Measurements from ENCODE around the gene METRN. TPM values are rescaled to one million over a fixed set of nuclear protein-coding genes. Genes with fewer than 3 reads are reported as not detected.

The METRN gene
- total RNA-seq, 2 donors from 2014 or later = 36.6 to 71.9 TPM

DNA sequence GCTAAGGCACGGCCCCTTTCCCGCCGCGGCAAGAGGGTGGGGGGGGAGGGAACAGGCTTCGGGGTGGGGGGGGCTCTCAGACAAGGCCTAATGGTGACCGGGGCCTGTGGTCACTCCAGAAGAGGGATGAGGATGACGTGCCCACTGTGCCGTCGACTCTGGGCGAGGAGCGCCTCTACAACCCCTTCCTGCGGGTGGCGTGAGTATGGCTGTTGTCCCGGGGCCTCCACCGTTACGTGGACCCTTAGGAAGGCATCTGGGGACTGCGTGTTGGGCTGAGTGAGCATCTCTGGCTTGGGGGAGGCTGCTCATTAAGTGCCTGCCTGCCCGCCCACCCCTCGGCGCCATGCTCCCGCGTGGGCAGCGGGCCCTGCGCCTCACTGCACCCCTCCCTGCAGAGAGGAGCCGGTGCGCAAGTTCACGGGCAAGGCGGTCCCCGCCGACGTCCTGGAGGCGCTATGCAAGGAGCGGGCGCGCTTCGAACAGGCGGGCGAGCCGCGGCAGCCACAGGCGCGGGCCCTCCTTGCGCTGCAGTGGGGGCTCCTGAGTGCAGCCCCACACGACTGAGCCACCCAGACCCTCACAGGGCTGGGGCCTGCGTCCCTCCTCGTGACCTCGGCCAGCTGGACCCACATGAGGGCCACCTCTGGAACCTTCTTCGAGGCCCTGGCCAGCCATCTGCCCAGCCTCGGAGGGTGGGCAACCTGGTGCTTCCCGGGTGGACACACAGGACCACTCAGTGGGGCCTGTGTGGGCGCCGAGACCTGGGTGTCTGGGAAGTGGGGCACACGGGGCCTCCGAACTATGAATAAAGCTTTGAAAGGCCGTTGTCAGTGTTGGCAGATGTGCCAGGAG lies 14.2 kb downstream of the METRN start:
- whole genome bisulfite sequencing, 2 donors = 52 to 64% methylated on average over 31 to 49 of the region's 55 CpGs
- peaks cover 0 to 7% of the 10 kb centered on the region in 2 donors for H3K27me3 ChIP-seq

DNA sequence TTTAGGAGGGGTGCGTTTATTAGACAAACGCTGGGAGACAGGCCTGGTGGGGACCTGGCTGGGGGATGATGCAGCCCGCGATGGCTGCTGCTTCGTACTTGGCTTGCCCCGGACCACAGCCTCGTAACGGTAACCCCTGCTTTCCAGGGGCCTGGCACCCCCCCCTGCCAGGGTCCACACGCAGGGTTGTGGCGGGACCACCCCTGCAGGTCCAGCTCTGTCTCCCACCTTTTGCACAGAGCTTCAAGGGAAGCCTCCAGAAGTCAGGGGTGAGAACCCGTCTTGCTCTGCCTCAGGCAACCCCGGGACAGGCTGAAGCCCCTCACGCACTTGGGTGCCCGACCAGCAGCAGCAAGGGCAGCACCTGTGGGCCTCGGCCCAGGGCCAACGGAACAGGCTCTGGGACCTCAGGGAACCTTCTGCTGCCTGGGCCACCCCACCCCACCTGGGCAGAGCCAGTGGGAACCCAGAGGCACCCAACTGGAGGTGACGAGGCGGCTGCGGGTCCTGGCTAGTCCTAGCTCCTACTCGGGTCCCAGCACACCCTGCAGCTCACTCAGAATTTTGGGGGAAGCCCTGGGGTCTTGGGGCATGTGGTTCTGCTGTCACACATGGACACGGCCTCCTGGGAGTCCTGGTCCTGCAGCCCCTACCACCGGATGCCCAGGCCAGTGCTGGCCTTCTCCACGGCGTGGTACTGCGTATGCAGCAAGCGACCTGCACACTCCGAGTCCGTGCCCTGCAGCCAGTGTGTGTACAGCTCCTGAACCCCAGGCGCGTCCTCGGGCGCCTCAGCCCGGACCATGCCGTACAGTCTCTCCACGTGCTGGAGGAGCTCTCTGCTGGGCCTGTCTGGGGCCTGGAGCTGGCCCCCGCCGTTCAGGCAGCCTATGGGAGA lies 15.1 kb downstream of the METRN start:
- TF ChIP-seq, protein P1, sequence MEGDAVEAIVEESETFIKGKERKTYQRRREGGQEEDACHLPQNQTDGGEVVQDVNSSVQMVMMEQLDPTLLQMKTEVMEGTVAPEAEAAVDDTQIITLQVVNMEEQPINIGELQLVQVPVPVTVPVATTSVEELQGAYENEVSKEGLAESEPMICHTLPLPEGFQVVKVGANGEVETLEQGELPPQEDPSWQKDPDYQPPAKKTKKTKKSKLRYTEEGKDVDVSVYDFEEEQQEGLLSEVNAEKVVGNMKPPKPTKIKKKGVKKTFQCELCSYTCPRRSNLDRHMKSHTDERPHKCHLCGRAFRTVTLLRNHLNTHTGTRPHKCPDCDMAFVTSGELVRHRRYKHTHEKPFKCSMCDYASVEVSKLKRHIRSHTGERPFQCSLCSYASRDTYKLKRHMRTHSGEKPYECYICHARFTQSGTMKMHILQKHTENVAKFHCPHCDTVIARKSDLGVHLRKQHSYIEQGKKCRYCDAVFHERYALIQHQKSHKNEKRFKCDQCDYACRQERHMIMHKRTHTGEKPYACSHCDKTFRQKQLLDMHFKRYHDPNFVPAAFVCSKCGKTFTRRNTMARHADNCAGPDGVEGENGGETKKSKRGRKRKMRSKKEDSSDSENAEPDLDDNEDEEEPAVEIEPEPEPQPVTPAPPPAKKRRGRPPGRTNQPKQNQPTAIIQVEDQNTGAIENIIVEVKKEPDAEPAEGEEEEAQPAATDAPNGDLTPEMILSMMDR (IDR thresholded peaks at IDR 0.05) = no peak
- TF ChIP-seq POLR2A (IDR thresholded peaks at IDR 0.05) = no peak
- H3K27ac ChIP-seq = no peak overlapping the region
- peaks cover 31% of the 10 kb centered on the region for H3K4me1 ChIP-seq
- WGBS, 2 donors = 88 to 89% methylated on average over 21 to 35 of the region's 37 CpGs
- H3K9me3 ChIP-seq = no peaks in the 10 kb centered on the region
- no peak for ATAC-seq
- peaks cover 5 to 8% of the 10 kb centered on the region in 2 donors for H3K36me3 ChIP-seq (replicated peaks in 1 of 2; ENCODE audit: insufficient read depth in 1 of 2, low read depth in 2 of 2)
- H3K27me3 ChIP-seq = peaks cover 0 to 7% of the 10 kb centered on the region in 2 donors
- no peak overlapping the region for H3K4me3 ChIP-seq
- DNase-seq = no peak
- intact Hi-C loops (cut with DNase I) = no loop called here

More for the DNA sequence above, 14.2 kb downstream of the METRN start:
- intact Hi-C loops (cut with DNase I) = no loop called here
- no peak for DNase-seq
- TF ChIP-seq, protein P1 (IDR thresholded peaks at IDR 0.05) = no peak
- TF ChIP-seq POLR2A (IDR thresholded peaks at IDR 0.05) = no peak
- Histone ChIP-seq H3K4me1 (peaks cover 31% of the 10 kb centered on the region), H3K9me3 (no peaks in the 10 kb centered on the region), H3K36me3 (replicated peaks in 1 of 2; ENCODE audit: insufficient read depth in 1 of 2, low read depth in 2 of 2) (peaks cover 4 to 8% of the 10 kb centered on the region in 2 donors), H3K27ac (no peak overlapping the region), H3K4me3 (no peak overlapping the region)
- ATAC-seq = no peak

DNA sequence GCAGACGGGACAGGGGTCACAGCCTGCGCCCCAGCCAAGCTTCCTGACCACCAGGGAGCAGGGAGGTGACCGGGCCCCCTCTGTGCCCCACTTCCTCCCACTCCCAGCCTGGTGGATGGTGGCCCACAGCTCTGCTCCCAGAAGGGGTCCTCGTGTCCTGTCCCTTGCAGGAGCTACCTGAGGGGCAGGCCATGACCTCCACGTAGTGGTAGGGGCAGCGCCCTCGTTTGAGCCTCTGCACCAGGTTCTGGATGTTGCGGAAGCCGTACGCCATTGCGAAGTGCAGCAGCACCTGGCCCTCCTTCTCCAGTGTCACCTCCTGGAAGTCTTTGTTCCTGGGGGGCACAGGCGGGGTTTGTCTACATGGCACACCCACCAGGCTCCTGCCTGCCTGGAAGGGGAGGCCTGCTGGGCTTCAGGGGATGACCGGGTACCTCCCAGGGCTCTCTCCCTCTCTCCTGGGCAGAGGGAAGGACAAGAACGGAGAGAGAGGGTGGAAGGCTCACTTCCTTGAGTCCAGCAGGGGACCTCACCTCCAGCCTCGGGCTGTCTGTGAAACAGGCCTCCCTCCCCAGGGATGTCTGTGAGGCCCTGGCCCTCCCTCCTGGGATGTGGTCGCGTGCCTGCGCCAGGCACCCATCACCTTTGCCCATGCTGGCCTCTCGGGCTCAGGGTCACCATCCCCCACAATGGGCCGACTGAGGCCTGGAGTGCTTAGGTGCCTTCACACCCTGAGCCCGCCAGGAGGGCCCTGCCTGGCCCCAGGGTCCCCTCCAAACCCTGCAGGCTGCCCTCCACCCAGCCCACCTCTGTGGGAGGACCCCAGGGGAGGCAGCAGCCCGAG lies 16.0 kb downstream of the METRN start:
- Histone ChIP-seq H3K27me3 (peaks cover 0 to 7% of the 10 kb centered on the region in 2 donors), H3K4me3 (no peak overlapping the region), H3K36me3 (replicated peaks in 1 of 2; ENCODE audit: insufficient read depth in 1 of 2, low read depth in 2 of 2) (peaks cover 5 to 8% of the 10 kb centered on the region in 2 donors), H3K4me1 (peaks cover 31% of the 10 kb centered on the region), H3K27ac (no peak overlapping the region), H3K9me3 (no peaks in the 10 kb centered on the region)
- 81 to 91% methylated on average over 9 to 21 of the region's 22 CpGs for WGBS, 2 donors
- ATAC-seq = no peak
- intact Hi-C loops (cut with DNase I) = no loop called here
- DNase-seq = no peak
- no peak for TF ChIP-seq POLR2A (IDR thresholded peaks at IDR 0.05)
- TF ChIP-seq, protein P1 (IDR thresholded peaks at IDR 0.05) = no peak

DNA sequence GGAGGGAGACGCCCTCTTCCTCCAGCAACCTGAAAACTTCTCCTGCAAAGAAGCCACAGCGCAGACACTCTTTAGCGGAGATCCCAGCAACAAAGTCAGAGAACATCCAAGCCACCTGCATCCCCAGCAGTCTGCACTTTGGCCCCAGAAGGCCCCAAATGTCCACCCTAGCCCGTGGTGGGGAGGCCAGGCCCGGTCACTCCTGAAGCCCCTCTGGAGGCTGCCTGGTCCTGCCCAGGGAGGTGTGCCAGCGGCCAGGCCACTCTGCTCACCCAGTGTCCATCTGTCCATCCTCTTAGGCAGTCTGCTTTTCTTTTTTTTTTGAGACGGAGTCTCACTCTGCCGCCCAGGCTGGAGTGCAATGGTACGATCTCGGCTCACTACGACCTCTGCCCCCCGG lies 17.4 kb downstream of the METRN start:
- Histone ChIP-seq H3K27ac (no peak overlapping the region), H3K4me1 (peaks cover 19% of the 10 kb centered on the region), H3K36me3 (replicated peaks in 1 of 2; ENCODE audit: insufficient read depth in 1 of 2, low read depth in 2 of 2) (peaks cover 5 to 15% of the 10 kb centered on the region in 2 donors), H3K4me3 (no peak overlapping the region), H3K9me3 (no peaks in the 10 kb centered on the region), H3K27me3 (peaks cover 0 to 4% of the 10 kb centered on the region in 2 donors)
- no peak for ATAC-seq
- 94 to 95% methylated on average over 9 to 12 of the region's 12 CpGs for WGBS, 2 donors
- intact Hi-C loops (cut with DNase I) = no loop called here
- DNase-seq = no peak
- TF ChIP-seq POLR2A (IDR thresholded peaks at IDR 0.05) = no peak
- TF ChIP-seq, protein P1 (IDR thresholded peaks at IDR 0.05) = no peak

Measured in body of pancreas (tissue), 4 donors.